HG02759 (cell line): ENCODE data around the gene SLC37A1.

Experiments
- ATAC-seq: cut with Tn5 transposase; IDR thresholded peaks from one replicate; pipeline ENCODE4 v1.9.1; 2021; ENCODE audit warnings: mild to moderate bottlenecking, moderate library complexity; ENCODE audit not compliant: unreplicated experiment

Gene SLC37A1

GRCh38 chr21:42591170-42591869, 77.7 kb downstream of the SLC37A1 start:
- no peak for ATAC-seq

- ATAC-seq: no peak
These were observed 78.6 kb downstream of the SLC37A1 start for GRCh38 chr21:42592156-42592820.

- ATAC-seq: no peak
These were observed 79.6 kb downstream of the SLC37A1 start for GRCh38 chr21:42593007-42593814.

- ATAC-seq: no peak
These were observed 81.1 kb downstream of the SLC37A1 start for GRCh38 chr21:42594616-42595282.

- ATAC-seq: no peak
These were observed 81.9 kb downstream of the SLC37A1 start for GRCh38 chr21:42595283-42596187.

GRCh38 chr21:42596657-42597056, 83.0 kb downstream of the SLC37A1 start:
- no peak for ATAC-seq

- no peak for ATAC-seq
These were observed 84.0 kb downstream of the SLC37A1 start for GRCh38 chr21:42597487-42598158.

- ATAC-seq: no peak
These were observed 84.6 kb downstream of the SLC37A1 start for GRCh38 chr21:42598159-42598735.

DNA sequence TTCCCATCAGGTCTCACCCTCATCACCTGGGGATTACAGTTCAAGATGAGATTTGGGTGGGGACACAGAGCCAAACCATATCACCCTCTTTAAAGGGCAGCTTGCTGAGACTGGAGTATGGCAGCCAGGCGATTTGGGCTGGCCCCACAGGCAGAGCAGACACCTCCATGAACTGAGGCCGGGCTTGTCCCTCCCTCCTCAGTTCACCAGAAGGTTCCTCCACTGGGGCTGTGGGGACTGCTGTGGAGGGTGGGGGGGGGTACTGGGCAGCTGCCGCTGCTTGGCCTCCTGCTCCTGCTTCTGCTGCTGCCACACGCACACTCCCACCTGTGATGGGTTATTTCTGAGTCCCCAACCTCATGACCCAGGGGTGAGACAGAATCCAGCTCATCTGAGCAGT, 85.8 kb downstream of the SLC37A1 start:
- ATAC-seq: no peak

DNA sequence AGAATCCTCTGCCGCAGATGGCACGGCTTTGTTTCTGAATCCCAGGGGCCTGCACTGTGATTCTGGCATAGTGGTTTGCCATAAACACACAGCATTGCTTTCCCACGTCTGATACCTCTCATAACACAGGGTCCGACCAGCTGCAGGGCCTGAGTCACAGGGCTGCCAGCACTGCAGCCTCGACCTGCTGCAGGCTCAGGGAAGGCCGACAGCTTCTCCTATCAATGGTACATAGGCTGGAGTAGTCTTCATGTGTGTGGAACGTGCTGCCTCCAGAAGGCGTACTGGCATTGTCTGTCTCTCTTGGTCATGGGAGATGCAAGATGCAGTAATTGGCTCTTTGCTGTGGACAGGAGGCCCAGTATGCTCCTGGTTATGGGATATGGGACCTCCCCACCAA, 86.3 kb downstream of the SLC37A1 start:
- ATAC-seq: no peak

DNA sequence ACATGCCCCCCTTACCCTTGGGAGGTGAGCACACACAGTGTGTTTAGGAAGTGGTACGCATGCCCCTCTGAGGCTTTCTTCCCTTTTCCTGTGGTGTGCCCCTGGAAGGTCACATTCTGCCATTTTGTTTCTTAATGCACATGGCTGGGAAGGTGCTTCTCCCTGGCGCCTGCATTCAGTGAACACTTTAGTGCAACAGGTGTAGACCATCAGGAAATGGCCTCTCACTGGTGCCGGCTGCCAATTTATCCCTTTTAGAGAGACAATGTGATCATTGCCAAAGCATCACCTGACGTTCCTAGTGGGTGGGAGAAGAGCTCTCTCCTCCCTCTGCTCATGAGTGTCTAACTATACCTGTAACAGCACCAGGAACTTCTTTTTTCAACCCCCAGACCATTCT, 88.0 kb downstream of the SLC37A1 start:
- ATAC-seq: no peak

DNA sequence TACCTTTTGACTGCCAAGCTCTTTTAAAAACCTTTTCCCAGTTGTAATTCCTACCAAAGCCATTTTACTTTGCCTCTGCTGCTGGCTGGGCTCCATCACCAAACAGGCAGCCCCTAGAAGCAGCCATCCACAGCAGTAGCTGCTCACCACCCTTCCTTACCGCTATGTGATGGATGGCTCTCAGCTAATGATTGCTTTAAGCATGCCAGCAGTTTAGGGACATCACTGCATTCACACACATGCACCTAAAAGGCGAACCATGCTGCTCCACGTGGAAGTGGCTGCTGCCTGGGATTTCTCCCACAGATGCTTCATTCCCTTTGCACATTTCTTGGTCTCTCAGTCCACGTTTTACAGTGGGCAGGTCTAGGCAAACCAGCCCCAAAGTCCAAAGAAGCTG, 93.5 kb downstream of the SLC37A1 start:
- no peak for ATAC-seq

DNA sequence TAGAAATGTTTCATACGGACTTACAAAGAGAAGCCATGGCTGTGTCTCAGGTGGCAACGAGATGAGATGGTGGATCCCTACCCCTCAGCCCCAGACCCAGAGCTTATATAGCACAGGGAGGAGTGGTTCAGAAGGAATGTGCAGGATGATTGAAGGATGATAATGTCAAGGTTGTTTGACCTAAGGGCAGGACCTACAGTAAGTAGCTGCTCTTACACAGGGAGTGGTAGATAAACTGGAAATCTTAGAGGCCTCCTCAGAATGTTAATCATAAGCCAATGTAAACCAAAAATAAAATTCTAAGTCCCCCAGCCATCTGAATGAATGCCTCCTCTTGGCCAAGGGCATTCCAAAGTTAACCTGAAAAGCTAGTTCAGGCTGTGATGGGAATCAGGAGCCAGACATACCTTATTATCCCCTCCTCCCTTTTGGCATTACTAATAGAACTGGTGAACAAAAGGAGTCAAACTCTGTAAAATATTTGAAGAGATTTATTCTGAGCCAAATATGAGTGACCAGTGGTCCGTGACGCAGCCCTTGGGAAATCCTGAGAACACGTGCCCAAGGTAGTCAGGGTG, 94.0 kb downstream of the SLC37A1 start:
- no peak for ATAC-seq

GRCh38 chr21:42608446-42608845, 94.8 kb downstream of the SLC37A1 start:
- ATAC-seq: no peak

DNA sequence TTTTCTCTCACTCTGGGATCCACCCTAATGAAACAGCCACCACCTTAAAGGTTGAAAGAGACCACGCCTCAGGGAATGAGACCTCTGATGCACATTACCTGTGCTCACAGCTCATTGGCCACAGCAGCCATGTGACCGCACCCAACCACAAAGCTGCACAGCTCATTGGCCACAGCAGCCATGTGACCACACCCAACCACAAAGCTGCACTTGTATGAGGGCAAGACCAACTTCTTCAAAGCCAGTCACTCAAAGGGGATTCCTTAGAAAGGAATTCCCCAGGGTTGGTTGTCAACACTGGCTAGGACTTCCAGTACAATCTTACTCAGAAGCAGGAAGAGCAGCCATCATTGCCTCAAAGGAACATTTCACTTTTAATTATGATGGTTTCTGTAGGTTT, 96.2 kb downstream of the SLC37A1 start:
- ATAC-seq: no peak

GRCh38 chr21:42611852-42612251, 98.2 kb downstream of the SLC37A1 start:
- ATAC-seq: no peak

DNA sequence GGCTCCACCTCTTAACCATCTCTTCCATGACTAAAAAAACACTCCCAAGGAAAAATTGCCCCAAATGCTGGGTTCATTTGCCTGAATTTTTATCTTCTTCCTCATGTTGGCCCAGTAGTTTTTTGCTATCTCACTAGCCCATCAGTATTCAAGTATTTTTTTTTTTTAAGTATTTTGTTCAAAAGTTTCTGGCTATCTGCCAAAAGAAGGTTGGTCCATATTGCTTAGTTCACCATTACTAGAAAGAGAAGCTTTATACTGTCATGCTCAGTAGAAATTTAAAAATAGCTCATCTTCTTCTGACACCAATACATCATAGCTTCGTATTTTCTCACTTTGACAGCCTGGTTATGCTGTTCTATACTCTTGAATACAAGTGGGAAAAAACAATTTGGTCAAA, 98.7 kb downstream of the SLC37A1 start:
- ATAC-seq: no peak

DNA sequence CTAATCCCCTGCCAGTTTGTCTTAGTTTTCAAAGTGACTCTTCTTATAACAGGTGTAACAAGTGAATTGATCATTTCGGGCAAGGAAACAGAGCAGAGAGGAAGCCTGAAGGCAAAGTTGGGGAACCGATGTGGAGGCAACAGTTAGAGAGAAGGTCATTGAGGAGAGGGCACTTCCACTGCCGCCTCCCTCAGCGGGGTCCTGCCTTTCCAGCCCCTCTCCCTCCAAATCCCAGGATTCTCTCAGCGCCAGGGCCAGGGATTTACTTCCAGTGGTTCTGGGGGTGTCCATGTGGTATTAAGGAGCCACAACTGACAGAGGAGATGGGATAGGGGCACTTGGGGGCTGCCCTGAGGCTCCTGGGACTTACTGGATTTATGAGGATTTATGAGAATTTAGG, 100.1 kb downstream of the SLC37A1 start:
- no peak for ATAC-seq

GRCh38 chr21:42614396-42614795, 100.7 kb downstream of the SLC37A1 start:
- ATAC-seq: no peak
